Measurements from ENCODE around the gene PRKRIP1.
"Not testable (repeated sequence)": the region's sequence is repeated elsewhere in the genome, so short reads cannot be mapped to it uniquely, and the experiment has no call there.

DNA sequence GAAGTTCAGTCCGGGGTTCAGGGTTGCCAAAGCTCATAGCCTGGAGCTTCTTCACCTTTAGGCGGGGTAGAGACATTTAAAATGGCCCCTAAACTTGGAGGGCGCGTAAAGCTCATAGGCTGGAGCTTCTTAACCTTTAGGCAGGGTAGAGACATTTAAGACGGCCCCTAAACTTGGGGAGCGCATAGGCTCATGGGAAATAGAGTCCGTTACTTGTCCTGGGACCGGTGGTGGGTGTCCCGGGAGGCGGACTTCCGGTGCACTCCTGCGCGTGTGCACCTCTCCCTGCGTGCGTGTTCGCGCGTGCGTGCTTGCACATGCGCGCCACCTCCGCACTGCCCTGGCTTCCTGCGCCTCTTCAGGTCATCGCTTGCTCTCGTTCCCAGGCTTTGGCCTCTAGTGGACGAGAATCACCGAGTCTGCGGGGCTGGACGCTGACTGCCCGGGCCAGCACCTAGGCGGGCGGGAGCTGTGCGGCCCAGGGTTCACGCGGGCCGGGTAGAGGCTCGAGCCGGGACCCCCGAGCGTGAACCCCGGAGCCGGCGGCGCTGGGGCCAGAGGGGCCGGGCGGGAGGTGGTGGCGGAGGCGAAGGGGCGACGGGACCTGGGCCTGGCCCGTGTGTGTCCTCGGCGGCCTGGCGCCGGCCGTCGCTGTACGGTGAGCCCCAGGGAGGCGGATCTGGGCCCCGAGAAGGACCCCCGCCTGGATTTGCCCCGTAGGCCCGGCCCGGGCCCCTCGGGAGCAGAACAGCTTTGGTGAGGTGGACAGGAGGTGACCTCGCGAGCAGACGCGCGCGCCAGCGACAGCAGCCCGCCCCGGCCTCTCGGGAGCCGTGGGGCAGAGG is 32.4 kb upstream of the PRKRIP1 start:
- TF ChIP-seq EZH2 (IDR thresholded peaks at IDR 0.05; ENCODE audit: borderline replicate concordance, low read length) = not testable (repeated sequence)
- TF ChIP-seq, protein P1, sequence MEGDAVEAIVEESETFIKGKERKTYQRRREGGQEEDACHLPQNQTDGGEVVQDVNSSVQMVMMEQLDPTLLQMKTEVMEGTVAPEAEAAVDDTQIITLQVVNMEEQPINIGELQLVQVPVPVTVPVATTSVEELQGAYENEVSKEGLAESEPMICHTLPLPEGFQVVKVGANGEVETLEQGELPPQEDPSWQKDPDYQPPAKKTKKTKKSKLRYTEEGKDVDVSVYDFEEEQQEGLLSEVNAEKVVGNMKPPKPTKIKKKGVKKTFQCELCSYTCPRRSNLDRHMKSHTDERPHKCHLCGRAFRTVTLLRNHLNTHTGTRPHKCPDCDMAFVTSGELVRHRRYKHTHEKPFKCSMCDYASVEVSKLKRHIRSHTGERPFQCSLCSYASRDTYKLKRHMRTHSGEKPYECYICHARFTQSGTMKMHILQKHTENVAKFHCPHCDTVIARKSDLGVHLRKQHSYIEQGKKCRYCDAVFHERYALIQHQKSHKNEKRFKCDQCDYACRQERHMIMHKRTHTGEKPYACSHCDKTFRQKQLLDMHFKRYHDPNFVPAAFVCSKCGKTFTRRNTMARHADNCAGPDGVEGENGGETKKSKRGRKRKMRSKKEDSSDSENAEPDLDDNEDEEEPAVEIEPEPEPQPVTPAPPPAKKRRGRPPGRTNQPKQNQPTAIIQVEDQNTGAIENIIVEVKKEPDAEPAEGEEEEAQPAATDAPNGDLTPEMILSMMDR (IDR thresholded peaks at IDR 0.05; ENCODE audit: low read length) = peak; percentile 18; the same call in 1 of the 2 replicates
